Measurements from ENCODE around the gene BICDL1.
"Not testable (repeated sequence)": the region's sequence is repeated elsewhere in the genome, so short reads cannot be mapped to it uniquely, and the experiment has no call there.

DNA sequence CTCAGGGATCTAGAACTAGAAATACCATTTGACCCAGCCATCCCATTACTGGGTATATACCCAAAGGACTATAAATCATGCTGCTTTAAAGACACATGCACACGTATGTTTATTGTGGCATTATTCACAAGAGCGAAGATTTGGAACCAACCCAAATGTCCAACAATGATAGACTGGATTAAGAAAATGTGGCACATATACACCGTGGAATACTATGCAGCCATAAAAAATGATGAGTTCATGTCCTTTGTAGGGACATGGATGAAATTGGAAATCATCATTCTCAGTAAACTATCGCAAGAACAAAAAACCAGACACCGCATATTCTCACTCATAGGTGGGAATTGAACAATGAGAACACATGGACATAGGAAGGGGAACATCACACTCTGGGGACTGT, 56.3 kb downstream of the BICDL1 start:
- not testable (repeated sequence) for TF ChIP-seq CEBPB (IDR thresholded peaks at IDR 0.05; ENCODE audit: low read depth); CTCF (IDR thresholded peaks at IDR 0.05 in 2 of 3, conservative IDR thresholded peaks at IDR 0.05 in 1 of 3; ENCODE audit: borderline replicate concordance in 1 of 3, insufficient read depth in 1 of 3, low read depth in 2 of 3, low read length in 2 of 3); SP1 (IDR thresholded peaks at IDR 0.05; ENCODE audit: low read depth); POLR2A (IDR thresholded peaks at IDR 0.05; ENCODE audit: borderline replicate concordance, extremely low read depth, insufficient read depth, insufficient read length); EZH2phosphoT487 (IDR thresholded peaks at IDR 0.05; ENCODE audit: borderline replicate concordance)
